Measurements from ENCODE around the gene SYT5. TPM values are rescaled to one million over a fixed set of nuclear protein-coding genes. Genes with fewer than 3 reads are reported as not detected.

Gene SYT5
- total and polyA plus RNA-seq, 9 of the 15 experiments (the other 6 are each of a cell fraction or from before 2014, with no cell fraction given): 1.3 to 20.9 (median 8.8) TPM

- TF ChIP-seq ETV5 (CRISPR knock-in tag; IDR thresholded peaks at IDR 0.05; ENCODE audit: low read depth) (peak; percentile 78; the same call in 1 of the 2 replicates), CBFA2T3 (IDR thresholded peaks at IDR 0.05) (peak; percentile 11; the same call in 1 of the 2 replicates), ZNF121 (CRISPR knock-in tag; conservative IDR thresholded peaks at IDR 0.05) (no peak), MEIS2 (IDR thresholded peaks at IDR 0.05; ENCODE audit: partially characterized antibody) (no peak), ZNF282 (CRISPR knock-in tag; IDR thresholded peaks at IDR 0.05) (no peak), JUN (IDR thresholded peaks at IDR 0.05; ENCODE audit: borderline replicate concordance, low read depth, low read length) (no peak), JUN (CRISPR knock-in tag; IDR thresholded peaks at IDR 0.05; ENCODE audit: borderline replicate concordance) (no peak), LEF1 (IDR thresholded peaks at IDR 0.05) (no peak), FOS (IDR thresholded peaks at IDR 0.05; ENCODE audit: extremely low read depth, insufficient read length) (no peak), CEBPG (CRISPR knock-in tag; IDR thresholded peaks at IDR 0.05) (no peak), CEBPG (tag; conservative IDR thresholded peaks at IDR 0.05 in 1 of 2, IDR thresholded peaks at IDR 0.05 in 1 of 2) (no peak), CHAMP1 (IDR thresholded peaks at IDR 0.05) (no peak), JUND (IDR thresholded peaks at IDR 0.05; ENCODE audit: borderline replicate concordance, low read depth, low read length) (no peak), JUND (tag; IDR thresholded peaks at IDR 0.05; ENCODE audit: borderline replicate concordance, low read depth, low read length) (no peak), SLC30A9 (CRISPR knock-in tag; IDR thresholded peaks at IDR 0.05) (no peak), TCF7L2 (IDR thresholded peaks at IDR 0.05; ENCODE audit: low read depth, low read length) (no peak), DLX4 (CRISPR knock-in tag; IDR thresholded peaks at IDR 0.05) (no peak), ZNF354B (CRISPR knock-in tag; IDR thresholded peaks at IDR 0.05) (no peak), ADNP (tag; IDR thresholded peaks at IDR 0.05) (no peak), PTRF (tag; IDR thresholded peaks at IDR 0.05) (no peak), CHD2 (IDR thresholded peaks at IDR 0.05; ENCODE audit: low read depth, low read length) (no peak), BRD9 (IDR thresholded peaks at IDR 0.05; ENCODE audit: low read depth, partially characterized antibody) (no peak), POLR2B (IDR thresholded peaks at IDR 0.05; ENCODE audit: low read depth, partially characterized antibody) (peak; percentile 46), STAG1 (CRISPR knock-in tag; IDR thresholded peaks at IDR 0.05; ENCODE audit: borderline replicate concordance) (no peak), LARP7 (IDR thresholded peaks at IDR 0.05) (peak; percentile 81; the same call in 1 of the 2 replicates)
- TF ChIP-seq, protein P1, sequence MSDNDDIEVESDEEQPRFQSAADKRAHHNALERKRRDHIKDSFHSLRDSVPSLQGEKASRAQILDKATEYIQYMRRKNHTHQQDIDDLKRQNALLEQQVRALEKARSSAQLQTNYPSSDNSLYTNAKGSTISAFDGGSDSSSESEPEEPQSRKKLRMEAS (CRISPR knock-in tag; IDR thresholded peaks at IDR 0.05): no peak
- TF ChIP-seq, protein P2, sequence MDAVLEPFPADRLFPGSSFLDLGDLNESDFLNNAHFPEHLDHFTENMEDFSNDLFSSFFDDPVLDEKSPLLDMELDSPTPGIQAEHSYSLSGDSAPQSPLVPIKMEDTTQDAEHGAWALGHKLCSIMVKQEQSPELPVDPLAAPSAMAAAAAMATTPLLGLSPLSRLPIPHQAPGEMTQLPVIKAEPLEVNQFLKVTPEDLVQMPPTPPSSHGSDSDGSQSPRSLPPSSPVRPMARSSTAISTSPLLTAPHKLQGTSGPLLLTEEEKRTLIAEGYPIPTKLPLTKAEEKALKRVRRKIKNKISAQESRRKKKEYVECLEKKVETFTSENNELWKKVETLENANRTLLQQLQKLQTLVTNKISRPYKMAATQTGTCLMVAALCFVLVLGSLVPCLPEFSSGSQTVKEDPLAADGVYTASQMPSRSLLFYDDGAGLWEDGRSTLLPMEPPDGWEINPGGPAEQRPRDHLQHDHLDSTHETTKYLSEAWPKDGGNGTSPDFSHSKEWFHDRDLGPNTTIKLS (IDR thresholded peaks at IDR 0.05; ENCODE audit: borderline replicate concordance, low read depth): no peak
- TF ChIP-seq, protein P3, sequence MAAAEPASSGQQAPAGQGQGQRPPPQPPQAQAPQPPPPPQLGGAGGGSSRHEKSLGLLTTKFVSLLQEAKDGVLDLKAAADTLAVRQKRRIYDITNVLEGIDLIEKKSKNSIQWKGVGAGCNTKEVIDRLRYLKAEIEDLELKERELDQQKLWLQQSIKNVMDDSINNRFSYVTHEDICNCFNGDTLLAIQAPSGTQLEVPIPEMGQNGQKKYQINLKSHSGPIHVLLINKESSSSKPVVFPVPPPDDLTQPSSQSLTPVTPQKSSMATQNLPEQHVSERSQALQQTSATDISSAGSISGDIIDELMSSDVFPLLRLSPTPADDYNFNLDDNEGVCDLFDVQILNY (CRISPR knock-in tag; IDR thresholded peaks at IDR 0.05): no peak
Observed at GRCh38 chr19:55152017-55152416, 28.1 kb downstream of the SYT5 start (continued).
